Activated B cell treated with CpG ODN at 0.5 μM for 24 hours (primary cell): ENCODE results near the gene KRT16. TPM values are rescaled to one million over a fixed set of nuclear protein-coding genes. Genes with fewer than 3 reads are reported as not detected.
"Not testable (repeated sequence)": the region's sequence is repeated elsewhere in the genome, so short reads cannot be mapped to it uniquely, and the experiment has no call there.

Experiments used
- ATAC-seq: fragments of 200-7000 bp; cut with Tn5 transposase; one replicate; pipeline ENCODE4 v1.10.0; 2021; ENCODE audit warnings: low read depth, mild to moderate bottlenecking, moderate library complexity
- CTCF ChIA-PET: fragments of 350-600 bp; sonication (Branson Sonifier 250); formaldehyde crosslinking; loops from one replicate; lab custom pipeline; 2021; ENCODE audit warnings: antibody characterized with exemption; lab: Charles Lee
- POLR2A ChIA-PET: fragments of 350-600 bp; sonication (Branson Sonifier 250); formaldehyde crosslinking; loops from one replicate; lab custom pipeline; 2021; ENCODE audit warnings: antibody characterized with exemption; lab: Charles Lee
- DNase-seq: peaks from one replicate; pipeline ENCODE4 v3.0.0; 2022
- H3K27ac Mint-ChIP-seq: one replicate; pipeline ENCODE4 v1.8.0; 2020; ENCODE audit warnings: mixed read lengths
- H3K27me3 Mint-ChIP-seq: one replicate; pipeline ENCODE4 v1.8.0; 2021; ENCODE audit warnings: mixed read lengths
- H3K36me3 Mint-ChIP-seq: one replicate; pipeline ENCODE4 v1.8.0; 2021; ENCODE audit warnings: low read depth, mixed read lengths
- H3K4me1 Mint-ChIP-seq: one replicate; pipeline ENCODE4 v1.8.0; 2021; ENCODE audit warnings: mixed read lengths
- H3K4me3 Mint-ChIP-seq: one replicate; pipeline ENCODE4 v1.8.0; 2020; ENCODE audit warnings: mild to moderate bottlenecking, mixed read lengths
- H3K9me3 Mint-ChIP-seq: one replicate; pipeline ENCODE4 v1.8.0; 2020; ENCODE audit warnings: mixed read lengths
- intact Hi-C: fragments of 100-400 bp; cut with micrococcal nuclease; formaldehyde crosslinking; loops from one replicate; pipeline ENCODE4 v1.15.1; 2024
- total RNA-seq: library from RNA; stranded (reverse); gene quantifications from 2 replicates; pipeline ENCODE4 v1.2.3, GENCODE V29; 2022
- TF ChIP-seq, protein P1 (sequence below): fragments of 200-600 bp; IDR thresholded peaks from one replicate; pipeline ENCODE4 v1.8.0; 2022; ENCODE audit warnings: antibody characterized with exemption, mild to moderate bottlenecking

Gene KRT16
- not detected in 2 replicates for total RNA-seq

- CTCF ChIA-PET, H3K36me3 Mint-ChIP-seq, H3K27ac Mint-ChIP-seq, intact Hi-C loops, DNase-seq, ATAC-seq, H3K9me3 Mint-ChIP-seq, H3K4me1 Mint-ChIP-seq, POLR2A ChIA-PET, H3K4me3 Mint-ChIP-seq: not testable (repeated sequence)
- peaks cover 16% of the 10 kb centered on the region for H3K27me3 Mint-ChIP-seq
Observed at GRCh38 chr17:41612376-41613160, at the start of gene KRT16. KRT16 (minus strand) TSS chr17:41612767; CDS start chr17:41612688, 79 bp downstream.

DNA sequence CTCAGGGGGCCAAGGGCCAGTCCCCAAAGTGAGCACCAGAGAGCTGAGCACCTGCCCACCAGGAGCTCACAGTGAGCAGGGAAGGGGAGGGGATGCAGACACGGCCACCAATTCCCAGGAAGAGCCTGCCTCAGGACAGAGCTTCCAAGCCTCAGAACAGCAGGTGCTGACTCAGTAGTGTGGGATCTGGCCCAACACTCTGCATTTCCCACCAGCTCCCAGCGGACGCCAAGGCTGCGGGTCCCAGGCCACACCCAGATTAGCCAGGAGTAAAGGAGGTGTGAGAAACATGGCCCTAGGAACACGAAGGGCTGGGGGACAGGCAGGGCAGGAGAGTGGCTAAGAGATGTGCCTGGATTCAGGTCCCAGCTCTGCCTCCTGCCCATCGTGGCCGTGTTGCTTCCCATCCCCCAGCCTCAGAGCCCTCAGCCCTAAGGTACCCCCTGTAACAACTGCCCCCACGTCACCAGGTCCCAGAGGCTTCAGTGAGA lies 47.7 kb upstream of the KRT16 start:
- peaks cover 6% of the 10 kb centered on the region for H3K4me1 Mint-ChIP-seq
- CTCF ChIA-PET: interaction anchor here (1.2 to 5.4 kb wide), 2 partner anchors 10 to 11 kb away, joined by 3 to 150 read pairs; no protein-coding TSS in a partner anchor
- no peaks in the 10 kb centered on the region for H3K36me3 Mint-ChIP-seq
- ATAC-seq (no peak), DNase-seq (no peak)
- no peak overlapping the region for H3K27ac Mint-ChIP-seq
- H3K9me3 Mint-ChIP-seq: no peaks in the 10 kb centered on the region
- POLR2A ChIA-PET: interaction anchor here (0.6 kb wide), 1 partner anchor 1104 kb away, joined by 3 read pairs; no protein-coding TSS in a partner anchor
- TF ChIP-seq, protein P1, sequence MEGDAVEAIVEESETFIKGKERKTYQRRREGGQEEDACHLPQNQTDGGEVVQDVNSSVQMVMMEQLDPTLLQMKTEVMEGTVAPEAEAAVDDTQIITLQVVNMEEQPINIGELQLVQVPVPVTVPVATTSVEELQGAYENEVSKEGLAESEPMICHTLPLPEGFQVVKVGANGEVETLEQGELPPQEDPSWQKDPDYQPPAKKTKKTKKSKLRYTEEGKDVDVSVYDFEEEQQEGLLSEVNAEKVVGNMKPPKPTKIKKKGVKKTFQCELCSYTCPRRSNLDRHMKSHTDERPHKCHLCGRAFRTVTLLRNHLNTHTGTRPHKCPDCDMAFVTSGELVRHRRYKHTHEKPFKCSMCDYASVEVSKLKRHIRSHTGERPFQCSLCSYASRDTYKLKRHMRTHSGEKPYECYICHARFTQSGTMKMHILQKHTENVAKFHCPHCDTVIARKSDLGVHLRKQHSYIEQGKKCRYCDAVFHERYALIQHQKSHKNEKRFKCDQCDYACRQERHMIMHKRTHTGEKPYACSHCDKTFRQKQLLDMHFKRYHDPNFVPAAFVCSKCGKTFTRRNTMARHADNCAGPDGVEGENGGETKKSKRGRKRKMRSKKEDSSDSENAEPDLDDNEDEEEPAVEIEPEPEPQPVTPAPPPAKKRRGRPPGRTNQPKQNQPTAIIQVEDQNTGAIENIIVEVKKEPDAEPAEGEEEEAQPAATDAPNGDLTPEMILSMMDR: no peak
- peaks cover 3% of the 10 kb centered on the region for H3K27me3 Mint-ChIP-seq
- H3K4me3 Mint-ChIP-seq: no peak overlapping the region
- intact Hi-C loops: no loop called here

- intact Hi-C loops: no loop called here
- POLR2A ChIA-PET: no interaction called here
- Mint-ChIP-seq H3K36me3 (no peaks in the 10 kb centered on the region), H3K4me1 (peaks cover 3% of the 10 kb centered on the region), H3K4me3 (no peak overlapping the region), H3K9me3 (no peaks in the 10 kb centered on the region), H3K27me3 (peaks cover 3% of the 10 kb centered on the region), H3K27ac (no peak overlapping the region)
- TF ChIP-seq, protein P1: no peak
- ATAC-seq (no peak), DNase-seq (no peak)
- CTCF ChIA-PET: interaction anchor here (5.4 kb wide), 1 partner anchor 10 kb away, joined by 150 read pairs; no protein-coding TSS in a partner anchor
Observed at GRCh38 chr17:41659427-41660212, 47.1 kb upstream of the KRT16 start.

- ChIA-PET POLR2A (no interaction called here), CTCF (no interaction called here)
- peaks cover 3% of the 10 kb centered on the region for H3K4me1 Mint-ChIP-seq
- no peaks in the 10 kb centered on the region for H3K9me3 Mint-ChIP-seq
- ATAC-seq (no peak), DNase-seq (no peak)
- TF ChIP-seq, protein P1: no peak
- intact Hi-C loops: no loop called here
- no peak overlapping the region for H3K27ac Mint-ChIP-seq
- H3K27me3 Mint-ChIP-seq: peaks cover 3% of the 10 kb centered on the region
- no peak overlapping the region for H3K4me3 Mint-ChIP-seq
- H3K36me3 Mint-ChIP-seq: no peaks in the 10 kb centered on the region
Observed at GRCh38 chr17:41658846-41659245, 46.3 kb upstream of the KRT16 start.

DNA sequence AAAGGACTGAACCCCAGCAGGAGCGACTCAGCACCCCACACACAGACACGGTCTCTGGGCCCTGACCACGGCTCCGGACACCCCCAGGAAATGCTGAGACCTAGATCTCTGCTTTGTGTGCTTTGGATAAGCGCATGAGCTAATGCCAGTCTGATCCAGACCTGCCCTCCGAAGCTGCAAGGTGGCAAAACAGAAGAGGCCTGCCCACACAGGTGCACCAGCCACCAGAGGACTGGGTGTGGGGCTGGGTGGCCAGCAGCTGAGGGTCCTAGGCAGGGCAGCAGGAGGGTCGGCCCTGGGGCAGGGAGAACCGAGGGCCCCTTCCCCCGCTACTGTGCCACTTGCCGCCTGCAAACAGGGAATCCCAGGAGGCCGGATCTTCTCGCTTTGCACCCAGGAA lies 45.4 kb upstream of the KRT16 start:
- Mint-ChIP-seq H3K9me3 (no peaks in the 10 kb centered on the region), H3K4me3 (no peak overlapping the region), H3K27me3 (peaks cover 3% of the 10 kb centered on the region), H3K36me3 (no peaks in the 10 kb centered on the region), H3K4me1 (no peaks in the 10 kb centered on the region), H3K27ac (no peak overlapping the region)
- ATAC-seq: no peak
- intact Hi-C loops: no loop called here
- ChIA-PET CTCF (interaction anchor here (0.9 kb wide), 1 partner anchor 9 kb away, joined by 3 read pairs; no protein-coding TSS in a partner anchor), POLR2A (no interaction called here)
- TF ChIP-seq, protein P1: no peak
- no peak for DNase-seq
